WERI-Rb-1 (cell line): Measurements from ENCODE around the gene NTN4.

Experiments
- DNase-seq: peaks from one replicate; pipeline ENCODE4 v3.0.0-alpha.2; 2020
- H3K27ac ChIP-seq: fragments of 250-450 bp; sonication (Bioruptor Pico); 2 replicates; pipeline ENCODE4 v1.5.1; 2020; ENCODE audit warnings: mild to moderate bottlenecking, moderate library complexity
- H3K27me3 ChIP-seq: fragments of 250-450 bp; sonication (Bioruptor Pico); 2 replicates; pipeline ENCODE4 v1.5.1; 2021; ENCODE audit warnings: mild to moderate bottlenecking, low read depth, moderate library complexity; ENCODE audit not compliant: insufficient read depth, severe bottlenecking
- H3K36me3 ChIP-seq: fragments of 250-450 bp; sonication (Bioruptor Pico); 2 replicates; pipeline ENCODE4 v1.5.1; 2020; ENCODE audit warnings: mild to moderate bottlenecking, moderate library complexity
- H3K4me3 ChIP-seq: 2 replicates; pipeline ENCODE4 v1.5.1; 2011; ENCODE audit warnings: low read depth, mild to moderate bottlenecking, control low read depth, low read length
- H3K9me3 ChIP-seq: fragments of 250-450 bp; sonication (Bioruptor Pico); 2 replicates; pipeline ENCODE4 v1.5.1; 2021; ENCODE audit warnings: mild to moderate bottlenecking, moderate library complexity; ENCODE audit not compliant: severe bottlenecking
- CTCF ChIP-seq: IDR thresholded peaks from 2 replicates; pipeline ENCODE4 v1.5.1; 2011; ENCODE audit warnings: low read depth, mild to moderate bottlenecking, control low read depth, inconsistent platforms, low read length

NTN4 gene

DNA sequence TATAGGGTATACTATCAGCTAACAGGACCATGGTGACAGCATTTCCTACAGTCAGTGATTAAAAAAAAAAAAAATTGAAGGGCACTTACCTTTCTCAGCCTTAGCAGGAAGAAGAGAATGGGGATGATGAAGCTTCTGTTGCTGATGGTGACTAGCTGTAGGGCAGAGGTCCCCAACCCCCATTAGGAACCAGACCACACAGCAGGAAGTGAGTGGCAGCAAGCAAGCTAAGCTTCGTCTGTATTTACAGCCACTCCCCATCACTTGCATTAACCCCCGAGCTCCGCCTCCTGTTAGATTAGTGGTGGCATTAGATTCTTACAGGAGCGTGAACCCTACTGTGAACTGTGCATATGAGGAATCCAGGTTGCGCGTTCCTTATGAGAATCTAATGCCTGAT is 148.0 kb downstream of the NTN4 start:
- peaks cover 2% of the 10 kb centered on the region for H3K9me3 ChIP-seq
- H3K4me3 ChIP-seq = no peak overlapping the region
- no peaks in the 10 kb centered on the region for H3K27me3 ChIP-seq
- no peak overlapping the region for H3K27ac ChIP-seq
- no peaks in the 10 kb centered on the region for H3K36me3 ChIP-seq
- DNase-seq = no peak
- no peak for TF ChIP-seq CTCF

GRCh38 chr12:95641299-95641952 is 149.1 kb downstream of the NTN4 start:
- DNase-seq = no peak
- H3K27me3 ChIP-seq = no peaks in the 10 kb centered on the region
- H3K27ac ChIP-seq = no peak overlapping the region
- no peak for TF ChIP-seq CTCF
- no peaks in the 10 kb centered on the region for H3K36me3 ChIP-seq
- H3K4me3 ChIP-seq = no peak overlapping the region
- peaks cover 2% of the 10 kb centered on the region for H3K9me3 ChIP-seq

DNA sequence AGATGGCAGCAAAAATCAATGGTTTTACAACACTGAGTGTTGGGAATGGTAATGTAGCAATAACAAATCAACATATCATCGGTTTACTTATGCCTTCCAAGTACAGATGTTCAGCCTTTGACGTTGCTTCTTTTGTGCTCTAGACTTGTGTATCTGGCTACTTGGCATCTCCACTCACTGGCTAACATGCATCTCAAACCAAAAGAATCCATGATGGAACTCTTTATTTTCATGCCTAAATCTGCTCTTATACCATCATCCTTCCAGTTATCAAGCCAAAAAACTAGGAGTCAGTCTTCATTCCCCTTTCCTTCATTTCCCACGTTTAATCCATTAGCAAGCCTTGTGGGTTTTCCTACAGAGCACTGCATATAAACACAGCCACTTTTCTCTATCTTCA is 150.0 kb downstream of the NTN4 start:
- H3K27ac ChIP-seq = no peak overlapping the region
- no peaks in the 10 kb centered on the region for H3K36me3 ChIP-seq
- DNase-seq = no peak
- H3K9me3 ChIP-seq = peaks cover 2% of the 10 kb centered on the region
- no peak overlapping the region for H3K4me3 ChIP-seq
- H3K27me3 ChIP-seq = no peaks in the 10 kb centered on the region
- TF ChIP-seq CTCF = no peak

GRCh38 chr12:95637471-95638155 is 153.0 kb downstream of the NTN4 start:
- Histone ChIP-seq H3K4me3 (no peak overlapping the region), H3K36me3 (no peaks in the 10 kb centered on the region), H3K27me3 (no peaks in the 10 kb centered on the region), H3K9me3 (no peaks in the 10 kb centered on the region), H3K27ac (no peak overlapping the region)
- no peak for TF ChIP-seq CTCF
- no peak for DNase-seq

DNA sequence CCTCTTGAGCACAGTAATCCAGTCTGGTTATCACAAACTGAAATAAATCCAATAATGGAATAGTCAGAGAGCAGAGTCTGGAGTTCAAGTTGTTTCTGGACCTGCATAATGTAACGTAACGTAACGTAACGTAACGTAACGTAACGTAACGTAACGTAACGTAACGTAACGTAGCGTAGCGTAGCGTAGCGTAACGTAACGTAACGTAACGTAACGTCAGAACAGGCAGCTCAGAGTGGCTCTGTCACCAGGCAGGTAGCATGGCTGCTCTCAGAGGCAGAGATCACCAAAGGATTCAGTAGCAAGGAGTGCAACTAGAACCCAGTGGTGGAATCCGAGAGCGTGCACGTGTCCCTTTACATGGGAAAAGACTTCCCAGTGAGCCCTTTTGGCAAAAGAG is 153.6 kb downstream of the NTN4 start:
- Histone ChIP-seq H3K36me3 (no peaks in the 10 kb centered on the region), H3K27ac (no peak overlapping the region), H3K27me3 (no peaks in the 10 kb centered on the region), H3K4me3 (no peak overlapping the region), H3K9me3 (no peaks in the 10 kb centered on the region)
- no peak for DNase-seq
- TF ChIP-seq CTCF = no peak
